OCI-LY1 (cell line): ENCODE measurements around the gene ICA1.

Source experiments
- EZH2 ChIP-seq: fragments of 200-600 bp; sonication (generic), shearing (Covaris generic); IDR thresholded peaks from 2 replicates; pipeline ENCODE4 v1.8.0; 2017; ENCODE audit warnings: borderline replicate concordance, mixed run types, mild to moderate bottlenecking, antibody characterized with exemption, low read length, moderate library complexity, mixed read lengths
- TF ChIP-seq, protein P1 (sequence below): fragments of 200-600 bp; sonication (generic), shearing (Covaris generic); IDR thresholded peaks from 2 replicates; pipeline ENCODE4 v1.5.1; 2017; ENCODE audit warnings: mild to moderate bottlenecking, antibody characterized with exemption, low read length, moderate library complexity, mixed read lengths

GRCh38 chr7:8146106-8146787 lies 115.7 kb downstream of the ICA1 start:
- TF ChIP-seq, protein P1, sequence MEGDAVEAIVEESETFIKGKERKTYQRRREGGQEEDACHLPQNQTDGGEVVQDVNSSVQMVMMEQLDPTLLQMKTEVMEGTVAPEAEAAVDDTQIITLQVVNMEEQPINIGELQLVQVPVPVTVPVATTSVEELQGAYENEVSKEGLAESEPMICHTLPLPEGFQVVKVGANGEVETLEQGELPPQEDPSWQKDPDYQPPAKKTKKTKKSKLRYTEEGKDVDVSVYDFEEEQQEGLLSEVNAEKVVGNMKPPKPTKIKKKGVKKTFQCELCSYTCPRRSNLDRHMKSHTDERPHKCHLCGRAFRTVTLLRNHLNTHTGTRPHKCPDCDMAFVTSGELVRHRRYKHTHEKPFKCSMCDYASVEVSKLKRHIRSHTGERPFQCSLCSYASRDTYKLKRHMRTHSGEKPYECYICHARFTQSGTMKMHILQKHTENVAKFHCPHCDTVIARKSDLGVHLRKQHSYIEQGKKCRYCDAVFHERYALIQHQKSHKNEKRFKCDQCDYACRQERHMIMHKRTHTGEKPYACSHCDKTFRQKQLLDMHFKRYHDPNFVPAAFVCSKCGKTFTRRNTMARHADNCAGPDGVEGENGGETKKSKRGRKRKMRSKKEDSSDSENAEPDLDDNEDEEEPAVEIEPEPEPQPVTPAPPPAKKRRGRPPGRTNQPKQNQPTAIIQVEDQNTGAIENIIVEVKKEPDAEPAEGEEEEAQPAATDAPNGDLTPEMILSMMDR: no peak
- no peak for TF ChIP-seq EZH2
